Tibial nerve (tissue), 4 donors: ENCODE measurements around the gene APELA. TPM values are rescaled to one million over a fixed set of nuclear protein-coding genes. Genes with fewer than 3 reads are reported as not detected.

Experiments used
- DNase-seq, 2 donors: peaks; one replicate each; pipeline ENCODE4 v3.0.0-alpha.2; 2019; ENCODE audit warnings: low spot score in 2 of 2
- H3K27ac ChIP-seq, 4 donors: fragments of 200-600 bp; sonication (generic) in 3 of 4; one replicate each; pipeline ENCODE4 v1.5.1; 2017 to 2019; ENCODE audit warnings: mild to moderate bottlenecking in 1 of 4
- H3K27me3 ChIP-seq, 2 donors: fragments of 200-600 bp; sonication (generic) in 1 of 2; one replicate each; pipeline versions ENCODE4 v1.5.1 to v1.6.0; 2017 to 2019
- H3K36me3 ChIP-seq, 3 donors: fragments of 200-600 bp; sonication (generic); one replicate each; pipeline ENCODE4 v1.5.1; 2018 to 2019
- H3K4me1 ChIP-seq, 4 donors: fragments of 200-600 bp; sonication (generic) in 3 of 4; one replicate each; pipeline ENCODE4 v1.5.1; 2017 to 2019
- H3K4me3 ChIP-seq, 4 donors: fragments of 200-600 bp; sonication (generic) in 3 of 4; one replicate each; pipeline ENCODE4 v1.5.1; 2017 to 2019; ENCODE audit warnings: mild to moderate bottlenecking in 1 of 4, moderate library complexity in 1 of 4
- H3K9me3 ChIP-seq, 4 donors: fragments of 200-600 bp; sonication (generic) in 3 of 4; one replicate each; pipeline ENCODE4 v1.5.1; 2017 to 2019
- EP300 ChIP-seq, 2 donors: sonication (generic); formaldehyde crosslinking; IDR thresholded peaks; one replicate each; pipeline ENCODE4 v1.6.1; 2017; ENCODE audit warnings: antibody characterized with exemption in 2 of 2, mild to moderate bottlenecking in 1 of 2
- POLR2A ChIP-seq, 2 donors: fragments of 450-650 bp; IDR thresholded peaks; one replicate each; pipeline ENCODE4 v1.6.1; 2017; ENCODE audit warnings: antibody characterized with exemption in 2 of 2, mild to moderate bottlenecking in 2 of 2, moderate library complexity in 2 of 2
- WGBS, 2 donors: methylation state at CpG; one replicate each; pipeline ENCODE4 v1.1.5; 2018; 5-methylcytosine and 5-hydroxymethylcytosine counted together
- total RNA-seq, 4 donors: library from RNA; depleted of rRNA; stranded (reverse); fragments of >200 nt; gene quantifications; one replicate each; pipeline ENCODE4 v1.1.0, GENCODE V29; 2016
- TF ChIP-seq, protein P1 (sequence below), 5 experiments: fragments of 200-600 bp in 3 of 5; fragments of 450-650 bp in 2 of 5; sonication (generic) in 3 of 5; IDR thresholded peaks; one replicate each; pipeline ENCODE4 v1.5.1; 2016 to 2019; ENCODE audit warnings: antibody characterized with exemption in 5 of 5, mild to moderate bottlenecking in 3 of 5, moderate library complexity in 2 of 5

The APELA gene
- total RNA-seq, 4 donors from 2014 or later, result not detected

DNA sequence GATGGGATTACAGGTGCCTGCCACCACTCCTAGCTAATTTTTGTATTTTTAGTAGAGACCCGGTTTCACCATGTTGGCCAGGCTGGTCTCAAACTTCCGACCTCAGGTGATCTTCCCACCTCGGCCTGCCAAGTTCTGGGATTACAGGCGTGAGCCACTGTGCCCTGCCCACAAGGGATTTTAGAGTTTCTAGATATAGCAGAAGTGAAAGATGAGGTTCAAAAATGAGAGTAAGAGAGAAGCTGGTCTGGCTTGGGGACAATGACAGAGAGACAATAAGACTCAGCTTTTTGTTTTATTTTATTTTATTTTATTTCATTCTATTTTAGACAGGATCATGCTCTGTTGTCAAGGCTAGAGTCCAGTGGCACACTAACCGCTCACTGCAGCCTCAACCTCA is 69.8 kb downstream of the APELA start:
- no peak overlapping the region for H3K27ac ChIP-seq
- no peaks in the 10 kb centered on the region for H3K4me1 ChIP-seq
- no peak overlapping the region for H3K4me3 ChIP-seq
- DNase-seq, result no peak
- no peaks in the 10 kb centered on the region for H3K9me3 ChIP-seq
- 89 to 93% methylated on average over 5 of the region's 5 CpGs for WGBS, 2 donors
- no peaks in the 10 kb centered on the region for H3K36me3 ChIP-seq
- peaks cover 0 to 5% of the 10 kb centered on the region in 2 donors for H3K27me3 ChIP-seq
- TF ChIP-seq EP300 (IDR thresholded peaks at IDR 0.05) (no peak), POLR2A (IDR thresholded peaks at IDR 0.05) (no peak)
- TF ChIP-seq, protein P1, sequence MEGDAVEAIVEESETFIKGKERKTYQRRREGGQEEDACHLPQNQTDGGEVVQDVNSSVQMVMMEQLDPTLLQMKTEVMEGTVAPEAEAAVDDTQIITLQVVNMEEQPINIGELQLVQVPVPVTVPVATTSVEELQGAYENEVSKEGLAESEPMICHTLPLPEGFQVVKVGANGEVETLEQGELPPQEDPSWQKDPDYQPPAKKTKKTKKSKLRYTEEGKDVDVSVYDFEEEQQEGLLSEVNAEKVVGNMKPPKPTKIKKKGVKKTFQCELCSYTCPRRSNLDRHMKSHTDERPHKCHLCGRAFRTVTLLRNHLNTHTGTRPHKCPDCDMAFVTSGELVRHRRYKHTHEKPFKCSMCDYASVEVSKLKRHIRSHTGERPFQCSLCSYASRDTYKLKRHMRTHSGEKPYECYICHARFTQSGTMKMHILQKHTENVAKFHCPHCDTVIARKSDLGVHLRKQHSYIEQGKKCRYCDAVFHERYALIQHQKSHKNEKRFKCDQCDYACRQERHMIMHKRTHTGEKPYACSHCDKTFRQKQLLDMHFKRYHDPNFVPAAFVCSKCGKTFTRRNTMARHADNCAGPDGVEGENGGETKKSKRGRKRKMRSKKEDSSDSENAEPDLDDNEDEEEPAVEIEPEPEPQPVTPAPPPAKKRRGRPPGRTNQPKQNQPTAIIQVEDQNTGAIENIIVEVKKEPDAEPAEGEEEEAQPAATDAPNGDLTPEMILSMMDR (IDR thresholded peaks at IDR 0.05), result no peak

Other genes starting within 250 kb of the APELA start
- not detected for gene SMIM31, start 123.0 kb upstream of the APELA start, total RNA-seq
- gene TRIM61, start 100.5 kb downstream of the APELA start, total RNA-seq, result 1 to 10 TPM in 1 of 4 donors, not detected in 3; 1.0 TPM
- under 1 TPM in 1 of 4 donors, not detected in 3; 0.90 TPM for gene TRIM60, start 154.8 kb downstream of the APELA start, total RNA-seq
- gene TRIM75, start 176.7 kb downstream of the APELA start, total RNA-seq, result not detected
- 10 to 100 TPM; 15.6 to 32.4 (median 20.4) TPM for gene TMEM192, start 235.7 kb downstream of the APELA start, total RNA-seq